DOHH2 (cell line): ENCODE data around the gene TP63.

Experiments used
- H3F3A ChIP-seq: fragments of 200-600 bp; sonication (generic), shearing (Covaris generic); 2 replicates; pipeline ENCODE4 v1.6.0; 2016; ENCODE audit warnings: antibody characterized with exemption, mild to moderate bottlenecking; ENCODE audit not compliant: control insufficient read depth, insufficient read depth
- H3K27ac ChIP-seq: fragments of 200-600 bp; sonication (generic); 2 replicates; pipeline ENCODE4 v1.5.1; 2014; ENCODE audit warnings: low read depth, mild to moderate bottlenecking, low read length, moderate library complexity
- H3K27me3 ChIP-seq: fragments of 200-600 bp; sonication (generic); 2 replicates; pipeline ENCODE4 v1.6.1; 2014; ENCODE audit warnings: mild to moderate bottlenecking, low read length, mixed read lengths; ENCODE audit not compliant: control insufficient read depth
- H3K36me3 ChIP-seq: fragments of 200-600 bp; sonication (generic); 2 replicates; pipeline ENCODE4 v1.6.1; 2014; ENCODE audit warnings: mild to moderate bottlenecking, low read length, moderate library complexity, mixed read lengths; ENCODE audit not compliant: control insufficient read depth
- H3K4me1 ChIP-seq: fragments of 200-600 bp; sonication (generic); 2 replicates; pipeline ENCODE4 v1.6.1; 2014; ENCODE audit warnings: mild to moderate bottlenecking, low read length, mixed read lengths; ENCODE audit not compliant: control insufficient read depth
- H3K4me2 ChIP-seq: fragments of 200-600 bp; sonication (generic); 2 replicates; pipeline ENCODE4 v1.6.0; 2014; ENCODE audit warnings: mild to moderate bottlenecking, low read length, moderate library complexity
- H3K4me3 ChIP-seq: fragments of 200-600 bp; sonication (generic); 2 replicates; pipeline ENCODE4 v1.5.1; 2014; ENCODE audit warnings: mild to moderate bottlenecking, low read length, mixed read lengths
- H3K79me2 ChIP-seq: fragments of 200-600 bp; sonication (generic); 2 replicates; pipeline ENCODE4 v1.6.1; 2014; ENCODE audit warnings: mild to moderate bottlenecking, low read length, mixed read lengths; ENCODE audit not compliant: control insufficient read depth
- H3K9me2 ChIP-seq: fragments of 200-600 bp; sonication (generic); replicated peaks from 2 replicates; pipeline ENCODE4 v1.6.1; 2014; ENCODE audit warnings: mild to moderate bottlenecking, low read length, mixed read lengths; ENCODE audit not compliant: control insufficient read depth
- H3K9me3 ChIP-seq: fragments of 200-600 bp; sonication (generic); 2 replicates; pipeline ENCODE4 v1.6.1; 2014; ENCODE audit warnings: antibody characterized with exemption, low read length, mixed read lengths; ENCODE audit not compliant: control insufficient read depth, insufficient read depth
- H4K20me1 ChIP-seq: fragments of 200-600 bp; sonication (generic); 2 replicates; pipeline ENCODE4 v1.6.0; 2014; ENCODE audit warnings: low read depth, mild to moderate bottlenecking, antibody characterized with exemption, low read length, moderate library complexity; ENCODE audit not compliant: control insufficient read depth, insufficient read depth
- EZH2phosphoT487 ChIP-seq: fragments of 200-600 bp; sonication (generic); IDR thresholded peaks from 2 replicates; pipeline ENCODE4 v1.6.1; 2017; ENCODE audit warnings: borderline replicate concordance, mild to moderate bottlenecking, antibody characterized with exemption, low read length, moderate library complexity, mixed read lengths
- TF ChIP-seq, protein P1 (sequence below): fragments of 200-600 bp; sonication (generic); IDR thresholded peaks from one replicate; pipeline ENCODE4 v1.5.1; 2014; ENCODE audit warnings: antibody characterized with exemption, mild to moderate bottlenecking, low read depth, low read length; ENCODE audit not compliant: poor library complexity, severe bottlenecking

TP63 gene

DNA sequence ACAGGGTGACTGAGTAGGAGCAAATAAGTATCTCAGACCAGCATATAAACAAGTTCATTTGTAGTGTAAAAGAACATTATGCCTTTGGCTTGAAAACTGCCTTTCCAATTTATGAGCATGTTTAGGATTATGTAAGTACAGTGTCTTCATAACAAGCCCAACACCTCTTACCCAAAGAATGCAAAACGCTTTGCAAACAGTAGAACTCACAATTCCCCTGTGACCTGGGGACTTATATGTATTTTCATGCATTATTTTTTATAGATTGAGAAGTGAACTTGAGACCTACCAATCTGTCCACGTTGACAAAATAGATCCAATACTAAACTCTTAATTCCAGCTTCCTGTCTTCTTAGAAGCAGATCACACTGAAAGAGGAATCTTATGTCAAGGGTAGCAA, 202.1 kb downstream of the TP63 start:
- no peaks in the 10 kb centered on the region for H3F3A ChIP-seq
- peaks cover 6% of the 10 kb centered on the region for H3K4me1 ChIP-seq
- H3K4me2 ChIP-seq = no peak overlapping the region
- H3K4me3 ChIP-seq = no peak overlapping the region
- H4K20me1 ChIP-seq = no peaks in the 10 kb centered on the region
- no peaks in the 10 kb centered on the region for H3K79me2 ChIP-seq
- H3K27ac ChIP-seq = no peak overlapping the region
- no peaks in the 10 kb centered on the region for H3K27me3 ChIP-seq
- TF ChIP-seq, protein P1, sequence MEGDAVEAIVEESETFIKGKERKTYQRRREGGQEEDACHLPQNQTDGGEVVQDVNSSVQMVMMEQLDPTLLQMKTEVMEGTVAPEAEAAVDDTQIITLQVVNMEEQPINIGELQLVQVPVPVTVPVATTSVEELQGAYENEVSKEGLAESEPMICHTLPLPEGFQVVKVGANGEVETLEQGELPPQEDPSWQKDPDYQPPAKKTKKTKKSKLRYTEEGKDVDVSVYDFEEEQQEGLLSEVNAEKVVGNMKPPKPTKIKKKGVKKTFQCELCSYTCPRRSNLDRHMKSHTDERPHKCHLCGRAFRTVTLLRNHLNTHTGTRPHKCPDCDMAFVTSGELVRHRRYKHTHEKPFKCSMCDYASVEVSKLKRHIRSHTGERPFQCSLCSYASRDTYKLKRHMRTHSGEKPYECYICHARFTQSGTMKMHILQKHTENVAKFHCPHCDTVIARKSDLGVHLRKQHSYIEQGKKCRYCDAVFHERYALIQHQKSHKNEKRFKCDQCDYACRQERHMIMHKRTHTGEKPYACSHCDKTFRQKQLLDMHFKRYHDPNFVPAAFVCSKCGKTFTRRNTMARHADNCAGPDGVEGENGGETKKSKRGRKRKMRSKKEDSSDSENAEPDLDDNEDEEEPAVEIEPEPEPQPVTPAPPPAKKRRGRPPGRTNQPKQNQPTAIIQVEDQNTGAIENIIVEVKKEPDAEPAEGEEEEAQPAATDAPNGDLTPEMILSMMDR = no peak
- no peak for TF ChIP-seq EZH2phosphoT487
- H3K9me3 ChIP-seq = no peaks in the 10 kb centered on the region
- no peaks in the 10 kb centered on the region for H3K36me3 ChIP-seq
- H3K9me2 ChIP-seq = no peaks in the 10 kb centered on the region

DNA sequence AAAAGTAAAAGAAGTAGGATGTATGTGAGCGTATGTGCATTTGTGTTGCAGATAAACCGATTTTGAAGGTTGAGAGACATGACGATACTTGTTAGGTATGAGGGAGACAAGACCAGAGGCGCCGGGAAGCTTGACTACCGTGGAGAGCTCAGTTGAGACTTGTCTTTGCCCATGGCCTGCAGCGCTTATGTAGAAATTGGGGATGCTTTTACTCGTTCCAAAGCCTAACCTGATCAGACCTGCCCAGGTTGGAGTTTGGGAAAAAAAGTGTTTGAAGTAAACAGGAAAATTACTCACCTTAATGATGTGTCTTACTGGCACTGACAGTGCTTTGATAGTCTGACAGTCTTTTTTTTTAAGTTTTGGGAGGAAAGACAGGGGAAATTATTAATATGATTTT, 202.8 kb downstream of the TP63 start:
- H3K27ac ChIP-seq = no peak overlapping the region
- H3K4me3 ChIP-seq = no peak overlapping the region
- H3K4me2 ChIP-seq = no peak overlapping the region
- no peaks in the 10 kb centered on the region for H3K9me3 ChIP-seq
- no peaks in the 10 kb centered on the region for H3K79me2 ChIP-seq
- H3K4me1 ChIP-seq = peaks cover 11% of the 10 kb centered on the region
- H3K9me2 ChIP-seq = no peaks in the 10 kb centered on the region
- no peaks in the 10 kb centered on the region for H3K27me3 ChIP-seq
- no peaks in the 10 kb centered on the region for H3F3A ChIP-seq
- no peaks in the 10 kb centered on the region for H3K36me3 ChIP-seq
- H4K20me1 ChIP-seq = no peaks in the 10 kb centered on the region
- TF ChIP-seq, protein P1 = no peak
- no peak for TF ChIP-seq EZH2phosphoT487

DNA sequence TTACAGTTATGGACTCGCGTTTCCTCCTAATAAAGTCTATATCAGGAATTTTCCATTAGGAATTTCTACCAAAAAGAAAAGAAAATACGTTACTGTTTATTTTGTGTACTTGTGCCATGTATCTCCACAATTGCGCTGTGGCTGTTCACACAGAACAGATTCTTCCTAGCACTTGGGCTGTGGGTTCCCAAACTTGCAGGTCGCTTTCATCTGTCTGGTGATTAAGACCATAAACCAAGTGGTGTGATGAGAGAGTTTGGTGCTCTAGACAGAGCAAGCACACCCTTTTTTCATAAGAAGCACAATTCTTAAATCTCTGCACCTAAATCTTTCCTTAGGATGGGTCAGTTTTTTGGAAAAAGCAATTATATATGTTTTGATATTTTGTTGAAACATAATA, 203.3 kb downstream of the TP63 start:
- Histone ChIP-seq H3K4me1 (peaks cover 11% of the 10 kb centered on the region), H3K9me2 (no peaks in the 10 kb centered on the region), H4K20me1 (no peaks in the 10 kb centered on the region), H3K4me3 (no peak overlapping the region), H3K27me3 (no peaks in the 10 kb centered on the region), H3K36me3 (no peaks in the 10 kb centered on the region), H3K27ac (no peak overlapping the region), H3F3A (no peaks in the 10 kb centered on the region), H3K4me2 (no peak overlapping the region), H3K9me3 (no peaks in the 10 kb centered on the region), H3K79me2 (no peaks in the 10 kb centered on the region)
- TF ChIP-seq EZH2phosphoT487 = no peak
- TF ChIP-seq, protein P1 = no peak

DNA sequence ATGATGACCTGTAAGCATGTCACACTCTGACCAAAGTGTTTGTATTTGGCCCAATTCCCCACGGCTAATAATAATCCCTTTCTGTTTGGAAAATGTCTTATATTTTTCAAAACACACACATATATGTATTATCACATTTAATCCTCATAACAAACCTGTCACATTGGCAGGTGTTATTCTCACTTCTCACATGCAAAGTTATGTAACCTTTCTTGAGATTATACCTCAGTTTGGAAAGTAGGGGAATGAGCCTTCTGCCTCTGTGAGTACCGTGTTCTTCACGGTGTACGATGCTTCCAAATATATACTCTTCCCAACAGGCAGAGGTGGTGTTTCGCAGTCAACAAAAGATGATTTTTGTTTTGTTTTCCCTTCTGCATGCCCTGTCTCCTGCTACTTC, 205.6 kb downstream of the TP63 start:
- Histone ChIP-seq H3K4me3 (no peak overlapping the region), H3F3A (no peaks in the 10 kb centered on the region), H3K79me2 (no peaks in the 10 kb centered on the region), H3K27me3 (no peaks in the 10 kb centered on the region), H3K9me2 (no peaks in the 10 kb centered on the region), H3K4me1 (peaks cover 11% of the 10 kb centered on the region), H3K27ac (no peak overlapping the region), H3K9me3 (no peaks in the 10 kb centered on the region), H3K4me2 (no peak overlapping the region), H4K20me1 (no peaks in the 10 kb centered on the region), H3K36me3 (no peaks in the 10 kb centered on the region)
- TF ChIP-seq, protein P1 = no peak
- TF ChIP-seq EZH2phosphoT487 = no peak
